C1 segment of cervical spinal cord (tissue), 14 donors: ENCODE data around the gene TPM1.

Source experiments
- DNase-seq, 14 donors: peaks; one replicate each; lab custom pipeline; 2025; lab: John Stamatoyannopoulos, UW

TPM1 gene

DNA sequence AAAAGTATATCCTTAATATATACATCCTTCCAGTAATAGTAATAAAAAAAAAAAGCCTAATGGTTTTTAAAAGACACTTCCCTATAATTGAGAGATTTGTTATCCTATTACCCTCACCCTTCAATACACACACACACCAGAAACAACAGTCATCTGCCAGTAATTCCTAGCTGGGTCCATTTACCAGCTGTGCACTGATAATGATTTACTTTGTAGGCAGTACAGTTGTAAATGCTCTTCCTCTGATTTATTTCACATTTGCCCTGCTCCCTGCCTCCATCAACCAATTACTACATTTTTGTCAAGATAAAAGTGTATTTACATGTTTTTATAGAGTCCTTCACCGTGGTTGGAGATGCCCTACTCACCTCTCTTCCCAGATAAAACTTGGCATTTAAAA lies 12.4 kb downstream of the TPM1 start:
- no peak for DNase-seq

DNA sequence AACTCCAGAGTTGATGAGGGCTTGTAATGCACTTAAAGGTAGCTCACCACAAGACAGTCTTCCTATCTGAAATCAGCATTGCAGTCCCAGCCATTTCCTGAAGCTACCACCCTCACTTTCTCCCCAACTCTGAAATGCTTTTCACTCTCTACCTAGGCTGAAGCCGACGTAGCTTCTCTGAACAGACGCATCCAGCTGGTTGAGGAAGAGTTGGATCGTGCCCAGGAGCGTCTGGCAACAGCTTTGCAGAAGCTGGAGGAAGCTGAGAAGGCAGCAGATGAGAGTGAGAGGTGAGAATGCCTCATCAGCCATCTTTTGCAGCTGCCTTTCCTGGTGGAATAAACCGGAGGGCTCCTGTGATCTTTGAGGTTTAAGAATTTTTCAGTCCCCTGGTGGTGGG lies 14.3 kb downstream of the TPM1 start:
- no peak for DNase-seq

DNA sequence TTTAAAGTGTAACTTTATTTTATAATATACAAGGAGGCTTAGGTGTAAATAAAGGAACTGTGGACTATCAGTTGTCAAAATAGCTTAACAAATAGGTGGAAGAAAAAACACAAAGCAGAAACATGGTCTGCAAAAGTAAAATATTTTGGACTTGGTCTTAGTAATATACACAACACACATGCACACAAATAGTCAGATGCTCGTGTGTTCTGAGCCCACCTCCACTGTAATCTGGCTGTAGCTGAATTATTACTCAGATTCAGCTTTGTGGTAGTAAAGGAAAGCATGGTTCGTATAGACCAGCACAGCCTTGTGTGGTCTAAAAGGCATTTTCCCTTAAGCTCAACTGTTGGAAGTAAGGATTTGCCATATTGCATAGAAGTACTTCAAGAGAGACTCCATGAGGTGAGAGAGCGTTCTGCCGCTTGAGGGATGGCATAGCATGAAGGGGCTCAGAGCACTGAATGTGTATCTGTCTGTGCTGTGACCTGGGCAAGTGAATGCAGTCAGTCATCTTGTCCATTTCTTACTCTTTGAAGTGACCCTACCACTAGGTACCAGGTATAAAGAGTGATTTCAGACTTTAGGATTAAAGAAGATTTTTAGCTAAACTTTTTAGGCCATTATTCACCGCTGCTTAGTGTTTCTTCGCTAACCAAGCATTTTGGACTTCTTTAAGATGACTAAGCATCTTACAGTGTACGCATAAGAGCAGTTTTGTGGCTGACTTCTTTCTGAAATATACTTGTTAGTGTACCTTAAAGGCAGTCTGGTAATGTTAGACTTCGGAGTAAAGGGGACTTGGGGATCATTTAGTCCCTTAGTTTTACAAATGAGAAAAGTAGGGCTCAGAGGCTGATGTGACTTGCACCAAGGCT lies 15.2 kb downstream of the TPM1 start:
- DNase-seq = no peak

DNA sequence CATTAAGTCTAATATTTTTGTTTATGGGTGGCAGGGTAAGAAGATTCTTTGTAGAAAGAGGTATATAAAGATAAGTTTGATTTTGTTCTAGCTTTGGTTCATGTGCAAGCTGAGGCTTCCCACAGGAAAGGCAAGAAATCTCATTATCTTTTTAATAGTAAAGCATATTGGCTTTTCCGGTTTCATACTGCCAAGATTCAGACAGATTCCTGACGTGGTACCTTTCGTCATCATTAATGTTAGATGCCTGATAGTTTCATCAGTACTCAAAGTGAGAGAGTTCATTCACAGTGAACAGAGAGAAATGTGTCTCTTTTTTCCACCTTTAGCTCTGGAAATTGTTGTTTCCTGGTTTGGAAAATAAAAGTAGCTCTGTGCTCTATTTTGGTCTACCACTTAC lies 16.5 kb downstream of the TPM1 start:
- DNase-seq = no peak

DNA sequence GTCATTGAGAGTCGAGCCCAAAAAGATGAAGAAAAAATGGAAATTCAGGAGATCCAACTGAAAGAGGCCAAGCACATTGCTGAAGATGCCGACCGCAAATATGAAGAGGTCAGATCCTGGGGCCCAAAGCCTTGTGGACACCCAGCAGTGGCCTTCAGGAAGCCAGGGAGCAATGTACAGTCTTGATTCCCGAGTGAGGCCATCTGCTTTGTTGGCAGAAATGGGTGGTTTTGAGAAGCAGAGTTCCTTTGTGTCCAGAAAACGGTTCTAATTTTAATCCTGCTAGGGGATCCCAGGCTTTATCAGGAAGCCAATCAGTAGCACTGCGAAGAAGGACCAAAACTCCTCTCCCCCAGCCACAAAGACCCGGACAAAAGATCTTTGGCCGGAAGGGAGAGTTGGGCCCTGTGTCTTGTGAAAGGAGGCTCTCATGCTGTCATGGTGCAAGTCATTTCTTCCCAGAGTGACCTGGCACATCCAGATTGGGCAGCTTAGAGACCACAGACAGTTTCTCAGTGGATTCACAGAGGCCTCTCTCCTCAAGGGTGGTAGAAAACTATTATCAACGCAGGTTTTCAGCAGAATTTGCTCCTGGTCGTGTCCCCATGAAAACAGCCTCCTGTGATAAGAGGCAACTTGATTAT lies 17.1 kb downstream of the TPM1 start:
- peak in 1 of 14 donors; percentile 89 for DNase-seq

DNA sequence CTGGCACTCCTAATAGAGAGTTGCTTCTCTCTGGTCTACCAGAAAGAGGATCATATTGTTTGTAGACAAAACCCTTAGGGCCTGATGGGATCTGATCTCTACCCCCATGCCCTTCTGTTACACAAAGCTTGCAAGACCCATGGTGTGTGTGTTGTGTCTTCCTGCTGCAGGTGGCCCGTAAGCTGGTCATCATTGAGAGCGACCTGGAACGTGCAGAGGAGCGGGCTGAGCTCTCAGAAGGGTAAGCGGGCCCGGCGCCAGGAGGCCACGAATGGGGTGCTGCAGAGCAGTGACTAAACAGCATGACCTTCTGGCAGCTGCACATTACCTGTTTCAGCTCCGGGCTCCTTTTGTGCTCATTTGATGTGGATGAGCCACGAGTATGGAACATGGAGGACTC lies 18.2 kb downstream of the TPM1 start:
- peak in 1 of 14 donors; percentile 25 for DNase-seq

DNA sequence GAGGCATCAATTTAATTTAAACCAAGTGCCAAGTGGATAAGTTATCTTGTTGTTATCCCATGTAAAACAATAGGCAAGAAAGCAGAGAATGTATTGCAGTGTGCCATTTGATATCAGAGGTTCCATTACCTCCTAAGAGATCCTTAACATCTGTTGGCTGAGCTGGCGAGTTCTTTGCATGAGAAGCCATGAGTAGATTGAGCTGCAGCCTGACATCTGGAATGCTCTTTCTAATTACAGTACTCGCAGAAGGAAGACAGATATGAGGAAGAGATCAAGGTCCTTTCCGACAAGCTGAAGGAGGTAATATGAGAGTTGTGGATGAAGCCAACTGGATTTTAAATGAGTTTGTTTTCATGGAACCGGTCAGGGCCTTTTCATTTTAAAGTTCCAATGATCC lies 19.4 kb downstream of the TPM1 start:
- no peak for DNase-seq

DNA sequence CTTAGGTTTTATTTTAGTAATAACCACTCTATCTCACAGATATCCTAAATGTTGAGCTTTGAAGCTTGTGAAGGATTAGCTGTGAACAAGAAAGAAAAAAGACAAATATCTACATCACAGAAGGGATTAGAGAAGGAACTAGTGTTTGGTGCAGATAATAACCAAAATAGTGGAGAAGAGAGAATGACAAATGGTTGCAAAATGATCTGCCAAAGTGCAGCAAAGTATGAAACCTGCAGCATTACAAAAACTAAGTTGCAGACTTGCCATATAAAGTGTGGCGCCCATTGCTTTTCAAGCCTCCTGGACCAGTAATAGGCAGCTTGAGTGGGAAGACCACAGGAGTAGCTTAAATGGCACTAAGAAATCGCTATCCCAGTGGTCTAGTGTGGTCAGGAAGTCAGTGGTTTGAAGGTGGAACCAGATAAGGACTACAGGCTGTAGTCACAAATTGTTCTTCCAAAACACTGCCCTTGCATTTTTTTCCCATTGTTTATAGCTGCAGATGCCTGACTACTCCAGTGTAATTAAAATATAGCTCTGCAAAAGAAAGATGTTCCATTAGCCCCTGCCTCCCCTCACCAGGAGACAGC lies 20.7 kb downstream of the TPM1 start:
- DNase-seq = no peak

DNA sequence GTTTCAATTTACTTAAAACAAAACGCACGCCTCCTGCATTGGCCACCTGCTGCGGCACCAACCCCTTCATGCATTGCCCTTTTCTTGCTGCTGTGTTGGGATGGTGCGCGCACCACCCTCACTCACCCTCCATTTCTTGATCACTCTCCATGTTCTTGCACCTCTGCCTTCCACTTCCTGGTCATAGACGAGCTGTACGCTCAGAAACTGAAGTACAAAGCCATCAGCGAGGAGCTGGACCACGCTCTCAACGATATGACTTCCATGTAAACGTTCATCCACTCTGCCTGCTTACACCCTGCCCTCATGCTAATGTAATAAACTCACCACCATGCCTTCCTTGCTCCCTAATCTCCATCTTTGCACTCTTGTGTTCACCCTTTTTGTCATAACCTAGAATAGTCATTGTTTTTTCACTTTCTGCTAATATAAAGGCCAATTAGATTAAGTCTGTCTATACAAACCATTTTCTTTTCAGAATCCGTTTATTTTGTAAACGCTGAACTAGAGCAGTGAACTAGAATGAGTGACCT lies 21.4 kb downstream of the TPM1 start:
- no peak for DNase-seq

DNA sequence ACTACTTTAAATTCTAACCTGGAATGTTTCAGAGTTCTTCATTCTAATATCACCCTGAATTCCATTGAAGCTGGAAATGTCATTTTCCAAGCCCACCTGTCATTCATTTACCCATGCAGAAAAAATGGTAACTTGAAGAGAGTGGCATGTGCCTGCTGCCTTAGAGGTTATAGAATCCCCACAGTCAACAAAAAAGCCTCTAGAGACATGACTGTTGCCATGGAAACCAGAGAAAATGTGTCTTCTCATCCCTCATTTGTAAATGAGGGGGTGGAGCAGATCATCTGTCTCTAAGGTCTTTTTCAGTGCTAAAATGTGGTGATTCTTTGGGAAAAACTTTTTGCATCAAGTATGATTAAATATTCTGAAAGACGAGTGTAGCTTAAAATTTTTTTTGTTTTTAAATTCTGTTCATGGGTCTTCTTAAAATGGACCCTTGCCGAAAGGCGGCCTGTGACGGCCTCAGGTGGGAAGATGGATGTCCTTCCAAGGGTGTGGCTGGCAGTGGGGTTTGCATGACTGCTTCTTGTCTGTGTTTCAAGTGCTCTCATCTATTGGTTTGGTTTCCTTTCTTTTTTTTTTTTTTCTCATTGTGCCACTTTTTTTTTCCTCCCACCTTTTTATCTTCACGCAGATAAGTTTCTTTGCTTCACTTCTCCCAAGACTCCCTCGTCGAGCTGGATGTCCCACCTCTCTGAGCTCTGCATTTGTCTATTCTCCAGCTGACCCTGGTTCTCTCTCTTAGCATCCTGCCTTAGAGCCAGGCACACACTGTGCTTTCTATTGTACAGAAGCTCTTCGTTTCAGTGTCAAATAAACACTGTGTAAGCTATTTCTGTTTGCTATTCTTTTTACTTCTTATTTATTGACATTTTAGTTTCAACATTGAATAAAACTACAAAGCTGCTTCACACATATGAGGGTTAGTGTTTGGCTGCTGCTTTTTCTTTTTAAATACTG lies 23.0 kb downstream of the TPM1 start:
- DNase-seq = no peak

DNA sequence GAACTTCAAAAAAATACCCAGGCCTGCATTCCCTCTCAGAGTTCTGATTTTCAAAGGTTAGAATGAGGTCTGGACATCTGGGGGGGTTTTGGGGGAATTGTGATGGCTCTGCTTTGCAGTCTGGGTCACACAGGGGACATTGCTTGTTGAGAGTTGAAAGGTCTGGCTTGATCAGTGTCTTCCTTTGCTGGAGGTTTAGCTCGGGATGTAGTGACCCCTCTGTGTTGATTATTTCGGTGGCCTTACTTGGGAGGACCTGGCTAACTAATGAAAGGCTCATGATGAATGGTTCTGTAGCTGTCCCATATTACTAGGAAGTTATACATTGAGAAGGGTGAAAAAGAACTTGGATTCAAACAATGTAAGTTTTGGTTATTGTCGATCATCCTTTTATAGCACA lies 23.7 kb downstream of the TPM1 start:
- DNase-seq = no peak

DNA sequence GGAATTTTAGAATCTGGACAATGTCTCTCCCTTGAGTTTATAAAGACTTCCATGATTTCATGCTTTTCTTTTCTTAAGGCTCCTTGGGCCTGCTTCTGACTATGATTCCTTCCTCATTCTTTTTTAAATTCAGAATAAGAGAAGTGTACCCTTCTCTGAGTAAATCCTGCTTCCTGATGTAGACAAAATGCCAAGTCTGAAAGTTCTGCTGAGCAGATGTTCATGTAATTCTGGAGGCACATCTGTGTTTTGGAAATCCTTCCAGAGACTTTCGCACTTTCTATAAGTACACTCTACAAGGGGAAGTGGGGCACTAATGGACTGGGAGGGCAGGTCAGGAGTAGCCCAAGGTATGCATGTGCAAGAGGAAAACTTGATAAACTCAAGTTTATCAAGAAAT lies 24.8 kb downstream of the TPM1 start:
- DNase-seq = no peak

DNA sequence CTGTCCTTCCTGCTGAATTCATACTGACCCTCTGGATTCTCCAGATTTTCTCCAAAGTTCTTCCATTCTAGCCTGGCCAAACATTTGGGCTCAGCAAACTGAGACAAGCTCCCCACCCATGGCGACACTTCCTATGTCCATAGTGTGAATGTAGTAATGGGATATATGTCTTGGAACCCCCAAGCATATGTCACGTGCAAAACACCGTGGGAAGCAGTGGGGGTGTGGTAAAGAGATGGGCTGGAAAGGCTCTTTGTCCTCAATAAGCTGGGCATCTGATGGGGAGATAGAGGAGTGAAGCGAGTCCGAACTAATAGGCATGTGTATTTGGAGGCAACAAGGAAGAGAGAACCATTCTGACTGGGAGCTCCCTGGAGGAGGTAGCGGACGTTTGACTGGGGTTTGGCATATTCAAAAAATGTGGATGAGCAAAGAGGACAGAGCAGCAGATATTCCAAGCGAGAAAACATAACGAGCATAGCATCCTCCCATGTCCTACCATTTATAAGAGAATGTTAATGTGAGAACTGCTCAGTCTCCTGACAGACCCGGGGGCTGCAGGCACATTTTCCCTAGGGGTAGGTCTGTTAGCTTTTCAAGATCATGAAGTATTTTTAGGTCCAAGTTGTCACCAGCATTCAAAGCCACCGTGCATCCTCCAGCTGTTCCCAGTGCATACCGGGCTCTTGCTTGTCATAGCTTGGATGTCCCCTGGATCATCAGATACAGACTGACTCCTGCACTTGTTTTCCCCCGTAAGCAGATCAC lies 25.6 kb downstream of the TPM1 start:
- no peak for DNase-seq

DNA sequence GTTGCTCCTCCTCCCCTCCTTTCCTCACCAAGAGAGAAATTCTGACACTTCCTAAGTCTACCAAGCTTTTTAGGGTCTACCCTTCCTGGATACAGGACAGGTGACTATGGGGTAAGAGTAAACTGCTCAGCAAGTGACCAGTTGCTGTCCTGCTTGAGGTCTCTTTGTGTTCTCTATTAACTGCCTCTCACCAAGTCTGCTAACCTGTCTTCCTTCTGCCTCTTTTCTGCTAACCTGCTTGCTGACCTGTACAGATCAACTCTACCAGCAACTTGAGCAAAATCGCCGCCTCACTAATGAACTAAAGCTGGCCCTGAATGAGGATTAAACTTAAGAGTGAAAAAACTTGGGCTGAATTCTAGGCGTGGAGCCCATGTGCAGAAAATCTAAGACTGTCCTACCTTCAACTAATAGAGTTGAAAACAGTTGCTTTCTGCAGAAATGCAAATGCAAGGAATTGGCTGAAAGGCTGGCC lies 27.1 kb downstream of the TPM1 start:
- no peak for DNase-seq

DNA sequence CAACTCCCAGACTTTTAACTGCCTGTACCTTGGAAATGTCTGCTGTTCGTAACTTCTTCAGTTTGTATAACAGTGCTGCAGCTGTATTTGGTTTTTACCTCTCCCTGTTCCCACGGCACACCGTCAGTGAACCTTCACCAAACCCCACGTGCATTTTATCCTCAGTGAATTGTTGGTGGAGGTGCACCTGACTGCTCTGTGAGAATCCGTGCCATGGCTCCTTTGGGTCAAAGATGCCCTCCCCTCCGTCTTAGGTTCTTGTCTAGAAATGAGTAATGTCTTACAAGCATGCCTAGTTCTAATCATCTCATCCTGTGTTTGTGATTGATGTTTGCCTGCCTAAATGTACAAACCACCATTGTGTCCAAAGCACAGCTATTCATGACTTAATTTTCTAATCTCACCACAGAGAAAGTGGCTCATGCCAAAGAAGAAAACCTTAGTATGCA lies 28.2 kb downstream of the TPM1 start:
- DNase-seq = no peak

DNA sequence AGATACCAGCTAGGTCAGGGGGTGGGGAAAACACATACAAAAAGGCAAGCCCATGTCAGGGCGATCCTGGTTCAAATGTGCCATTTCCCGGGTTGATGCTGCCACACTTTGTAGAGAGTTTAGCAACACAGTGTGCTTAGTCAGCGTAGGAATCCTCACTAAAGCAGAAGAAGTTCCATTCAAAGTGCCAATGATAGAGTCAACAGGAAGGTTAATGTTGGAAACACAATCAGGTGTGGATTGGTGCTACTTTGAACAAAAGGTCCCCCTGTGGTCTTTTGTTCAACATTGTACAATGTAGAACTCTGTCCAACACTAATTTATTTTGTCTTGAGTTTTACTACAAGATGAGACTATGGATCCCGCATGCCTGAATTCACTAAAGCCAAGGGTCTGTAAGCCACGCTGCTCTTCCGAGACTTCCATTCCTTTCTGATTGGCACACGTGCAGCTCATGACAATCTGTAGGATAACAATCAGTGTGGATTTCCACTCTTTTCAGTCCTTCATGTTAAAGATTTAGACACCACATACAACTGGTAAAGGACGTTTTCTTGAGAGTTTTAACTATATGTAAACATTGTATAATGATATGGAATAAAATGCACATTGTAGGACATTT lies 28.9 kb downstream of the TPM1 start:
- DNase-seq = no peak

DNA sequence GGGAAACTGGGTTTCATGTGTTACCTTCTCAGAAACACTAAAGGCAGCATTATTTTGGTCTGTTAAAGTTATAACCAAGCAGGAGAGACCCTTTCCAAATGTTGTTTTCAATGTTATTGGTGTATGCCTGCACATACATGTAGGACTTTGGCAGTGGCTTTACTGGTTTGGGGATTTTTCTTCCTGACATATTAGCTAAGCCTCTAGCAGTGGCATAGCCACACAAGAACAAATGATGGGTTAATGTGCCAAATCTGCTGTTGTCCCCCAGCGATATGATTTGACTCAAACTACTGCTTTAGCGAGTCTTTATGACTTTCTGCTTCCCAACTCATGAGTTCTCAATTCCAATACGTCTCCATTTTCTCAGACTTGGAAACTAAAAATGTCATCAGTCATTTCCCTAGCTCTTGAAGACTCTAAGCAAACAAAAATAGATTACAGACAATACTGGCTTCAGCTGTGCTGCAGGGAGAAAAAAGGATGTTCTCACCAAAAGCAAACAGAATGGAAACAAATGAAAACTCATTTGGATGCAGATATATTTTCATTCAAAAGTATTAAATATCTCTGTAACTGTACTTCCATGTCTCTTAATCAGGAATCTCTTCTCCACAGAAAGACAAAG lies 29.6 kb downstream of the TPM1 start:
- no peak for DNase-seq

DNA sequence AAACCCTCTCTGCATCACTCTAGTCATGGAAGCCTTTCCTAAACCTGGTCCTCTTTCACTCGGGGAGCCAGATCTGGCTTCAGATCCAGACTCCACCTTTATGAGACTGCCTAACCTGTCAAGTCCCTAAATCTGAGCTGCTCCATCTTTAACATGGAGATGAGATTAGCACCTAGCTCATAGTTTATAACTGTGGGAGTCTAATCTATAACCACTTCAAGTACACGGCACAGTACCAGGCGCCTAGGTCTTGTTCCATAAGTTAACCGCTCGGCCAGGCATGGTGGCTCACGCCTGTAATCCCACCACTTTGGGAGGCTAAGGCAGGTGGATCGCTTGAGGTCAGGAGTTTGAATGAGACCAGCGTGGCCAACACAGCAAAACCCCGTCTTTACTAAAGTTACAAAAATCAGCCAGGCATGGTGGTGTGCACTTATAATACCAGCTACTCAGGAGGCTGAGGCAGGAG lies 30.3 kb downstream of the TPM1 start:
- DNase-seq = no peak

DNA sequence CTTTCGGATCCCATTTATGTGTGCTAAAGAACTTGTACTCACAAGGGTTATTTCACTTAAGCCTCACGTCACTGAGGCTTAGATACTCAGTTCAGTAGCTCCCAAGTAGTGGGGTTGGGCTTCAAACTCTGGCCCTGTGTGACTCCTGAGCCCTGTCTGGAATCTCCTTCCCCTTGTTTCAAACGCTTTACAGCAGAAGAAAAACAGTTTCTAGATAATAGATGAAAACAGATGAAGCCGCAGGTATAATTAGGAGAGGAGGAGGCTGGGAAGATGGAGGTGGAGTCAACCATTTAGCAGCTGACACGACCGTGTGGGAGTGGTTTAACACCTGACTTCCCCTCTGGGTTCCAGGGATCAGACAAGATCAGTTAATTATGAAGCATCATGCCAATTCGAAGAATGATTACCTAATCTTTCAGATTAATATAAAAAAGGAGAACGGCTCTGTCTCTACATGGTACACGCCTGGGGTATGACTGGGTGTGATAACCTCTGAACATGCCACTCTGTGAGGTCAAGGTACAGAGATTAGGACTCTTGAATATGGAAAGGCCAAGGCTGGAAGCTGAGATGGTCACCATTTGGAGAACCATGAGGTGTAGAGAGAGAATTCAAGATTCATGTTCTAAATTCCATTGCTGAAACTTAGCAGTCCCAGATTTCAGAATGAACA lies 31.1 kb downstream of the TPM1 start:
- no peak for DNase-seq
